Transverse colon (tissue), 4 donors: ENCODE results near the gene MYRIP. TPM values are rescaled to one million over a fixed set of nuclear protein-coding genes. Genes with fewer than 3 reads are reported as not detected.

Experiments used
- DNase-seq: peaks from one replicate; pipeline ENCODE4 v3.0.0-alpha.2; 2019
- H3K27ac ChIP-seq, 4 donors: fragments of 200-600 bp; sonication (generic); 2 replicates each; pipeline ENCODE4 v1.5.1; 2016 to 2018; ENCODE audit warnings: inconsistent platforms in 4 of 4
- H3K27me3 ChIP-seq: fragments of 200-600 bp; sonication (generic); 2 replicates; pipeline ENCODE4 v1.5.1; 2017; ENCODE audit warnings: inconsistent platforms
- H3K36me3 ChIP-seq, 4 donors: fragments of 200-600 bp; sonication (generic); 2 replicates each; pipeline ENCODE4 v1.5.1; 2017 to 2019; ENCODE audit warnings: inconsistent platforms in 4 of 4
- H3K4me1 ChIP-seq, 4 donors: fragments of 200-600 bp; sonication (generic); 2 replicates each; pipeline ENCODE4 v1.5.1; 2017 to 2020; ENCODE audit warnings: inconsistent platforms in 4 of 4
- H3K4me3 ChIP-seq, 4 donors: fragments of 200-600 bp; sonication (generic); 1 replicate in 1 of 4; 2 replicates in 3 of 4; pipeline versions ENCODE4 v1.5.1 to v1.6.1; 2017 to 2019; ENCODE audit warnings: inconsistent platforms in 4 of 4
- H3K9me3 ChIP-seq, 2 donors: fragments of 200-600 bp; sonication (generic); 2 replicates each; pipeline ENCODE4 v1.5.1; 2017 to 2019; ENCODE audit warnings: inconsistent platforms in 2 of 2
- CTCF ChIP-seq, 5 experiments: fragments of 200-600 bp in 3 of 5; fragments of 450-650 bp in 2 of 5; sonication (generic) in 3 of 5; IDR thresholded peaks; 1 replicate in 2 of 5; 2 replicates in 3 of 5; pipeline ENCODE4 v1.5.1; 2016 to 2017; ENCODE audit warnings: antibody characterized with exemption in 5 of 5, inconsistent platforms in 3 of 5, mild to moderate bottlenecking in 2 of 5, moderate library complexity in 1 of 5
- EP300 ChIP-seq: sonication (generic); formaldehyde crosslinking; IDR thresholded peaks from one replicate; pipeline ENCODE4 v1.6.1; 2017; ENCODE audit warnings: antibody characterized with exemption, low read depth
- POLR2A ChIP-seq: fragments of 450-650 bp; IDR thresholded peaks from one replicate; pipeline ENCODE4 v1.6.1; 2016; ENCODE audit warnings: antibody characterized with exemption, mild to moderate bottlenecking, moderate library complexity
- POLR2AphosphoS5 ChIP-seq, 3 donors: sonication (generic); formaldehyde crosslinking; IDR thresholded peaks; one replicate each; pipeline ENCODE4 v1.6.1; 2016; ENCODE audit warnings: antibody characterized with exemption in 3 of 3
- WGBS, 2 donors: methylation state at CpG; one replicate each; pipeline ENCODE4 v1.1.5; 2018; ENCODE audit warnings: low coverage in 1 of 2; 5-methylcytosine and 5-hydroxymethylcytosine counted together
- in situ Hi-C, 4 donors: fragments of 200-750 bp; cut with MboI; loops; one replicate each; pipeline versions ENCODE4 v1.15.0 to v1.15.1; 2017; ENCODE audit warnings: low sequenced_read_pairs in 3 of 4, low pct_ligation_motif_present in 1 of 4, low pct_unique_long_range_greater_than_20kb in 1 of 4
- intact Hi-C: fragments of 100-400 bp; cut with DNase I; formaldehyde crosslinking; loops from one replicate; pipeline ENCODE4 v1.15.1; 2023; ENCODE audit warnings: low total_unique reads
- total RNA-seq, 4 donors: library from RNA; depleted of rRNA; stranded (reverse); fragments of >200 nt; gene quantifications; one replicate each; pipeline ENCODE4 v1.1.0, GENCODE V29; 2016

Gene MYRIP
- total RNA-seq, 4 donors from 2014 or later: 2.6 to 19.7 (median 5.4) TPM

- Histone ChIP-seq H3K27me3 (no peaks in the 10 kb centered on the region), H3K36me3 (no peaks in the 10 kb centered on the region), H3K4me1 (no peaks in the 10 kb centered on the region), H3K4me3 (no peak overlapping the region), H3K27ac (no peak overlapping the region), H3K9me3 (no peaks in the 10 kb centered on the region)
- intact Hi-C loops (no loop called here), in situ Hi-C loops (no loop called here)
- 82 to 88% methylated on average over 1 of the region's 1 CpG for WGBS, 2 donors
- no peak for DNase-seq
- TF ChIP-seq POLR2AphosphoS5 (IDR thresholded peaks at IDR 0.05) (no peak), POLR2A (no peak), CTCF (IDR thresholded peaks at IDR 0.05) (no peak), EP300 (no peak)
These were observed 72.7 kb downstream of the MYRIP start for GRCh38 chr3:39882111-39882510.

GRCh38 chr3:39892068-39892467, 82.7 kb downstream of the MYRIP start:
- intact Hi-C loops (no loop called here), in situ Hi-C loops (no loop called here)
- Histone ChIP-seq H3K27ac (no peak overlapping the region), H3K4me3 (no peak overlapping the region), H3K36me3 (no peaks in the 10 kb centered on the region), H3K27me3 (no peaks in the 10 kb centered on the region), H3K9me3 (no peaks in the 10 kb centered on the region), H3K4me1 (no peaks in the 10 kb centered on the region)
- 31 to 62% methylated on average over 1 of the region's 1 CpG for WGBS, 2 donors
- TF ChIP-seq POLR2AphosphoS5 (IDR thresholded peaks at IDR 0.05) (no peak), EP300 (no peak), CTCF (IDR thresholded peaks at IDR 0.05) (no peak), POLR2A (no peak)
- DNase-seq: no peak

GRCh38 chr3:39896184-39896583, 86.8 kb downstream of the MYRIP start:
- no peaks in the 10 kb centered on the region for H3K36me3 ChIP-seq
- H3K4me1 ChIP-seq: no peaks in the 10 kb centered on the region
- intact Hi-C loops: no loop called here
- H3K27me3 ChIP-seq: no peaks in the 10 kb centered on the region
- in situ Hi-C loops: no loop called here
- H3K27ac ChIP-seq: no peak overlapping the region
- H3K9me3 ChIP-seq: no peaks in the 10 kb centered on the region
- 73% methylated on average over 2 of the region's 2 CpGs; no CpG with 5 or more reads in 1 of the 2 donors for WGBS, 2 donors
- DNase-seq: no peak
- no peak overlapping the region for H3K4me3 ChIP-seq
- TF ChIP-seq CTCF (IDR thresholded peaks at IDR 0.05) (no peak), EP300 (no peak), POLR2A (no peak), POLR2AphosphoS5 (IDR thresholded peaks at IDR 0.05) (no peak)

GRCh38 chr3:39900462-39901002, 91.1 kb downstream of the MYRIP start:
- no peak for DNase-seq
- no peak overlapping the region for H3K4me3 ChIP-seq
- no peak for TF ChIP-seq POLR2AphosphoS5 (IDR thresholded peaks at IDR 0.05)
- no peak for TF ChIP-seq POLR2A
- TF ChIP-seq EP300: no peak
- TF ChIP-seq CTCF (IDR thresholded peaks at IDR 0.05): no peak
- no peaks in the 10 kb centered on the region for H3K36me3 ChIP-seq
- 86% methylated on average over 4 of the region's 4 CpGs; no CpG with 5 or more reads in 1 of the 2 donors for WGBS, 2 donors
- intact Hi-C loops: no loop called here
- no peak overlapping the region for H3K27ac ChIP-seq
- H3K4me1 ChIP-seq: no peaks in the 10 kb centered on the region
- in situ Hi-C loops: no loop called here
- H3K27me3 ChIP-seq: no peaks in the 10 kb centered on the region
- H3K9me3 ChIP-seq: no peaks in the 10 kb centered on the region
